Measurements from ENCODE around the gene DNER.

DNER gene

DNA sequence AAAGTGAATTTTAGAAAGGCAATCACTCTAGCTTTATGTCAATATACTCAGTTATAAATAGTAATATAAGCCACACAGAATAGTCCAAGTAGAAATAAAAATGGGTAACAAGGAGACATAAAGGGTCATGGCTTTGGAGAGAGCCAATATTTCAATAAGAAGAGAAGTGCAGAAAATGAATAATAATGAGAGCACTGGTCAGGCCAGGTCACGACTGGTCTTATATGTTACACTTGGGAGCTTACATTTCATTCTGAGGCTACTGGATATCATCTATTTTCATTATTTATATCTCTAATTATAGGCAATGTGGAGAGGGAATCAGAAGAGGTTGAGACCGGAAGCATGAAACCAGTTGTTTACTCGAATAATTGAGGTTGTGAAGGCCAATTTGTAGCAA lies 262.5 kb downstream of the DNER start:
- FAIRE-seq: no peak
- DNase-seq (ENCODE audit: insufficient read length, low spot score): no peak

DNA sequence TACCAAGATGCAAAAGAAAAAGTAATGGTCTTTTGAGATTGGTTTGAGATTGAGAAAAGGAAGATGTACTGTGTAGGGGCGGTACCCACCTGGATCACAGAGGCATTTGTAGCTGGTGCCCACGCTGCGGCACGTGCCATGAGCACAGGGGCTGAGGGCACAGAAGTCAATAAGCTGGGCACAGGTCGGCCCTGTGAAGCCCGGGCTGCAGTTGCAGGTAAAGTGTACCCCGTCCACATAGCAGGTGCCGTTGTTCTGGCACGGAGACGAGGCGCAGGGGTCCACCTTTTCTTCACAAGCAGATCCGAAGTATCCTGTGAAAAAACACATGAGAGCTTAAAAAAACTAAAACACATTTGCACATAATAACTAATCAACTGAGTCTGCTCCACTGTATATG lies 267.1 kb downstream of the DNER start:
- FAIRE-seq (no peak), DNase-seq (ENCODE audit: insufficient read length, low spot score) (no peak)

GRCh38 chr2:229446350-229446749 lies 268.0 kb downstream of the DNER start:
- FAIRE-seq (no peak), DNase-seq (ENCODE audit: insufficient read length, low spot score) (no peak)

GRCh38 chr2:229445501-229446211 lies 268.7 kb downstream of the DNER start:
- no peak for DNase-seq (ENCODE audit: insufficient read length, low spot score)
- FAIRE-seq: no peak

DNA sequence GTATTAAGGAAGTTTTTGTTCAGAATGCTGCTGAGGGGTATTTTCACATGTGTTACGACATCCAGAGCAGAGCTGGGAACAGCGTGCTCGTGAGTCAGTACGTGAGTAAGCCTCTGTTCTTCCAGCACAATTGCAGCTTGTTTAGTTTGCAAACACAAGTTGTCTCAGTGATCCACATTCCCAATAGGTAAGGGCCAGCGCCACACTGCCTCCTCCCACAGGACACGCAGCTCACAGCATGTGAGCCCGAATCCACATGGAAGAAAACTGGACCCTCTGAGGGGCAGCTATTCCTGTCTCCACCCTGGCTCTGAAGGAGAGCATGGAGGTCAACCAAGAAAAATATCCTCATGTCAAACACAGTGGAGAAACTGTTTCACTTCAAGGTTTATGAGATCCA lies 269.3 kb downstream of the DNER start:
- DNase-seq (ENCODE audit: insufficient read length, low spot score): peak; percentile 59

DNA sequence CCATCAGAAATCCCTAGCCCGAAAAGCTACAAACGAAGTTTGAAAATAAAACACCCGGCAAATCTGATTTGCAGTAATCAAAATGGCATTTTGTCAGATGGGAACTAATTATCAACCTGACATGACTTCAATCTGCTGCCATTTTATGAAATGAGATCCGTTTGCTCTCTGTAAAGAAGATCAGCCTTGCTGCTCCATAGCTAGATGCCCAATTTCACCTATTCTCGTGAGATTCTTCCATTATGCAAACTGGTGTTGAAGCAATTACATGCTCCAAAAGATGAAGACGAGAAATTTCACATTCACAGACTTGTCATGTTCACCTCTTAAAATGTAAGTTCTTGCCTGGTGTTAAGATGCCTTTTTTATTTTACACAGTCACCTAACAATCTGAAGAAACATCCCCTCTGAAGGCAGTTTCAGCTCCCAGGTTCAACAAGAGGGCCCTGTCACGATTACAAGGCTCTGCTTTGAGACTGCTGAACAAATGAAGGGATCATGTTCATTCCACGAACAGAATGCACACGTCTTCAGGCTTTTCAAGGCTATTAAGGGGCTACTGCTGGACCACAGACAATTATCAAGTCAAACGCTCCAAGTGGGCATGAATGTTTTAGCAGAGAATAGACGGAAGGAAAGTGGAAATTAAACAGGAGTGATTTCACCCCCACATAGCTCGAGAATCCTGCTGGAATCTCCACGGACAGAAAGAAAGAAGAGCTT lies 270.6 kb downstream of the DNER start:
- no peak for FAIRE-seq
- DNase-seq (ENCODE audit: insufficient read length, low spot score): no peak

More for the DNA sequence above, 269.3 kb downstream of the DNER start:
- FAIRE-seq: peak; percentile 85

- no peak for DNase-seq (ENCODE audit: insufficient read length, low spot score)
- no peak for FAIRE-seq
Observed at GRCh38 chr2:229443141-229443540, 271.2 kb downstream of the DNER start.

DNA sequence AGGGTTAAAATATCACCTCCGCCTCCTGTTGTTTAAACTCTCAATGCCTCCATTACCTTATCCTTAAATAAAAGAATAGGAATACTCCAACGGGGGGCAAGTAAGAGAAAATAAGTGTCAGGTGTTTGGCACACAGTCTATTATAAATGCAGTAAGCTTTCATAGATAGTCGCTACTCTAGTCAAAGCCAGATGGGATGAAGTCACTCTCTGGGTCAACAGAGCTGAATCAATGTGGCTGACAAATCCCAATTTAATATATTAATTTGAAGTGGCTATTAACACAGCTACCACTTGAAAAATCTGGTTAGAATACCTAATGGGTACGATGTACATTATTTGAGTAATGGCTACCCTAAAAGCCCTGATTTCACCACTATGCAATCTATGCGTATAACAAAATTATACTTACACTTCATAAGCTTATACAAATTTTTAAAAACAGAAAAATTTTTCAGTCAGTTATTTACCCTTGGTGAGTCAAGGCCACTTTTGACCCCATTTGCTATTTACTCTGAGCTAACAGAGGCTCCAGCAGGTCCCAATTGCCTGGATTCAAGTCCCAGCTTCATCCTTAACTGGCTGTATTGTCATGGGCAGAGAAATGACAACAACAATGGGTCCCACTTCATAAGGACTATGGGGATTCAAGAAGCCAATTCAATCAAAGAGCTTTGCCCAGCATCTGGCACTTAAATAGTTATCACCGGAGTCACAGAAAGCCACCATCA lies 275.8 kb downstream of the DNER start:
- FAIRE-seq: no peak
- DNase-seq (ENCODE audit: insufficient read length, low spot score): no peak

DNA sequence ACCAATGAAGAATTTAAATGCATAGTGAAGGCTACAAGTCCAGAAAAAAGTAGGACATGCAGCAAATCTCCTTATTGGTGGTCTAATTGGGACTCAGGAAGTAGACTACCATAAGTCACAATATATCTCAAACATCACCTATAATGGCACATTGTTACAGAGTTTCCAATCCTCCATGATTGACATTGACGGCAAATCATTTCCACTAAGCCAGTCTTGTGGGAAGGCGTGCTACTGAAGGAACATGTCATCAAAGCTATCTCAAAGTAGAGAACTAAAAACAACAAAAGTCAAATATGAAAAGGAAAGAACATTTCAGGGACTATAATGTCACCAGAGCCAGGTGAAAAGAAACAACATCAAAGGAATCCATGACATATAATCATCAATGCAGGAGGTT lies 276.9 kb downstream of the DNER start:
- FAIRE-seq (no peak), DNase-seq (ENCODE audit: insufficient read length, low spot score) (no peak)

GRCh38 chr2:229434187-229434586 lies 280.2 kb downstream of the DNER start:
- no peak for DNase-seq (ENCODE audit: insufficient read length, low spot score)
- FAIRE-seq: no peak

- no peak for FAIRE-seq
- no peak for DNase-seq (ENCODE audit: insufficient read length, low spot score)
Observed at GRCh38 chr2:229433351-229433750, 281.0 kb downstream of the DNER start.

- no peak for DNase-seq (ENCODE audit: insufficient read length, low spot score)
- FAIRE-seq: no peak
Observed at GRCh38 chr2:229431327-229431954, 282.9 kb downstream of the DNER start.

DNA sequence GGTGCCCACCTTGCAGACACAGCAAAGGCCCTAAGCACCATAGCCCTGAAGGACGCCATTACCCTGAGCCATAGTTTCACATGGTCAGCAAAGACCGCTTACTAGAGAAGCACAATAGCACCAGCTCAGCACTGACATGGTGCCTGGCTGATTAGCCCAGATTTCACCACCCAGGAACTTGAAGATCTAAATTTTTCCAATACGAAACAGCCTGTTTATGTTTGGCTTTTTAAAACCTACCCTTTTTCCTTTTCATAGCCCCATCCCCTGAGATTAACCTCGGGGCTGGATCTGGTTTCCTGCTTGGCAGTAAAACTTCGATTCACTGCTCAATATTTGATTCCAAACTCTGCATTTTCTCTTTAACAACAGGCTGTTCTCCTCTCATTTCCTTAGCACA lies 284.8 kb downstream of the DNER start:
- FAIRE-seq: no peak
- DNase-seq (ENCODE audit: insufficient read length, low spot score): no peak

DNA sequence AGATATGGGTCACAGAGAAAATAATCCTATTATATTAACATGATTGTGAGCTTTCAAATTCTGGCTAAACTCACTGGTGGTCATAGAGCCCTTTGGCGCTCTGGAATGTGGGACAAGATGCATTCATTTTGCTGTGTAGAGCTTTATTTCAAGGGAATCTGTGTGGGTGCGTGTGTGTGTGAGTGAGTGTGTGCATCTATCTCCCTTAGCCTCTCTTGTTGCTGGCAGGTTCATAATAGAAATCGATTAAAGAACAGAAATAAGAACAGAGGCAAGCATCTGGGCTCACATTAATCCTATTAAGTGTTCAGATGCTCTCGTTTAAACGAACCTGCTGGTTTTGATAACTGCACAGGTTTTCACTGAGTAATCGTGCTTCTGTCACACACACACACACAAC lies 287.9 kb downstream of the DNER start:
- no peak for DNase-seq (ENCODE audit: insufficient read length, low spot score)
- FAIRE-seq: no peak

DNA sequence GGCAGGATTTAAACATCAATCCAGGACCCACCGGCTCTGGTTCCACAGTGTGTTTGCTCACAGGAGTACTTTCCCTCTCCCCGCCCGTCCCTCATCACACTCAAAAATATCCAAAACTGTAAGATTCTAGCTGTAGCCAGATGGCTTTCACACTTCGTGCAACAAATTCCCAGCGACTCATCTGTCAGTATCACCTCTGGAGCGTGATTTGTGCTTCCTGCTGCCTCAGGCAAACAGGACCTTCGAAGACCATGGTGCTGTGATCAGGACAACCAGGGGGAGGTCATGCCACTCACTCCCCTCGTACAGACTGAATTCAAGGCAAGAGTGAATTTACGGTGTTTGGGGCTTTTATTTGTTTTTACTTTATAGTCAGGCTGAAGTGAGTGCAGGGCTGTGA lies 288.8 kb downstream of the DNER start:
- FAIRE-seq (no peak), DNase-seq (ENCODE audit: insufficient read length, low spot score) (no peak)

DNA sequence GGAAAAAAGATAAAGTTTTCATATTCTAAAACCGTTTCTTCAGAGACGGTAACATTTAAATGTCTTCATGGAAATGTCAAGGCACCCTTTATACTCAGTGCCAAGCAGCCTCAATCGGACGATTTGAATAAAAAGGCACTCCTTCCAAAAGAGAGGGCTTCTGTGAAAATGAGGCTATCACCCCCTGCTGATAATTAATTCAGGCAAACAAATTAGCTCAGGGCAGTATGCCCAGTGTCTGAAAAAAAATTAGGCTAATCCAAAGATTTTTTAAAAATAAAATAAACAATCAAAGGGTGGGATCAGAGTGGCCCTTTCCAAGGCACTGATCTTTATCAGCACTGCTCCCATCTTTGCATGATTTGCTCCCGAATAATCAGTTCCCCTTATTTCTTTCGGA lies 292.3 kb downstream of the DNER start:
- FAIRE-seq (no peak), DNase-seq (ENCODE audit: insufficient read length, low spot score) (no peak)

DNA sequence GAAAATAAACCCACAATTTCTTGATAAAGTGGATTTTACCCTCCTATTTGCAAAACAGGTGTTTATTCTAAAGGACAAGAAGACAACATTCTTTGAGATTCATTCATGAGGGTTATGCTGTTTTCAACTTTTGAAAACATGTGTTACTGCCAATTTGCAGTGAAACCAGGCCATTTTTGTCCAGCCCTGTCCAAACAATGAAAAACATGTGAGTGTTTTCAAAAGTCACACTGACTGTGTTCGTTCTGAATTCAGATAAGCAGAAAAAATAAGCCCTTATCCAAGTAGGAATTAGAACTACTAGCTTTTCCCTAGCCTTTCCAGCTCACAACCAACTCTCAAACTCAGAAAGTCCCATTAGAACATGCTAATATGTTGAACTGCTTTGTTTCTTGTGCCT lies 295.2 kb downstream of the DNER start:
- DNase-seq (ENCODE audit: insufficient read length, low spot score) (no peak), FAIRE-seq (no peak)

- FAIRE-seq (no peak), DNase-seq (ENCODE audit: insufficient read length, low spot score) (no peak)
Observed at GRCh38 chr2:229417916-229418315, 296.4 kb downstream of the DNER start.

- FAIRE-seq: no peak
- DNase-seq (ENCODE audit: insufficient read length, low spot score): no peak
Observed at GRCh38 chr2:229417176-229417575, 297.2 kb downstream of the DNER start.

DNA sequence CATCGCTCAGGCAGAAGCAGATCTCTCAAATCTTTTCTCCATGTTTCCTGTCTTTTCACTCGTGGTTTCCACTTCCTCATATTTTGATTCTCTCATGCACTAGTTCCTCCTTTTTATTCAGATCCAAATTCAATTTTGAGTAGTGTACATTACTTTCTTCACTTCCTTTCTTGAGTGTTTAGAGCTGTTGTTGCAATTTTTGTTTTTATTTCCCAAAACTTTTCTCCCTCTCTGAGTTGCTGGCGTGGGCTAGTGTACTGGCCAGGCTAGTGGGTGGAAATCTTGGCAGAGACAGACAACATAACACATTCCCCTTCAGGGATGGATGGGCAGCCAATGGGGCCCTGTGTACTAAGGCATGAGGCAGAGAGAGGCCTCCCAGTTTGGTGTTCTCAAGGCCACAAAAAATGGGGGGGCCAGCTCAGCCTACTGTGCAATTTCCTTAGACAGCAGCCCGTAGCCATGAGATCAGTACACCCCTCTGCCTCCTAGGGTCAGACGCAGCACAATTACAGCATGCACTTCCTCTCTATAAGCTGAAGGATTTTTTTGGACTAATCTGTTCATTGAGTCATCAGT lies 298.1 kb downstream of the DNER start:
- FAIRE-seq: no peak
- no peak for DNase-seq (ENCODE audit: insufficient read length, low spot score)

GRCh38 chr2:229414631-229415030 lies 299.7 kb downstream of the DNER start:
- DNase-seq (ENCODE audit: insufficient read length, low spot score) (no peak), FAIRE-seq (no peak)
